ENCODE data around the gene CD109. TPM values are rescaled to one million over a fixed set of nuclear protein-coding genes. Genes with fewer than 3 reads are reported as not detected.
"Not testable (repeated sequence)": the region's sequence is repeated elsewhere in the genome, so short reads cannot be mapped to it uniquely, and the experiment has no call there.

The CD109 gene
- total RNA-seq, 4 donors from 2014 or later = 1.9 to 7.4 (median 4.8) TPM

- Histone ChIP-seq H3K4me1 (no peaks in the 10 kb centered on the region), H3K27me3 (no peaks in the 10 kb centered on the region), H3K27ac (no peak overlapping the region), H3K9me3 (no peaks in the 10 kb centered on the region), H3K4me3 (no peak overlapping the region), H3K36me3 (no peaks in the 10 kb centered on the region)
- WGBS, 2 donors (ENCODE audit: low coverage in 1 of 2) = 68 to 78% methylated on average over 2 of the region's 2 CpGs
- in situ Hi-C loops (cut with MboI; ENCODE audit: low pct_ligation_motif_present in 1 of 4, low pct_unique_long_range_greater_than_20kb in 1 of 4, low sequenced_read_pairs in 3 of 4) (no loop called here), intact Hi-C loops (cut with DNase I; ENCODE audit: low total_unique reads) (no loop called here)
- TF ChIP-seq EP300 (IDR thresholded peaks at IDR 0.05; ENCODE audit: low read depth) = no peak
- no peak for TF ChIP-seq POLR2A (IDR thresholded peaks at IDR 0.05)
- TF ChIP-seq POLR2AphosphoS5 (IDR thresholded peaks at IDR 0.05) = no peak
- no peak for TF ChIP-seq CTCF (IDR thresholded peaks at IDR 0.05)
- DNase-seq = no peak
Measured at GRCh38 chr6:73719046-73719445, 23.0 kb downstream of the CD109 start.

GRCh38 chr6:73722318-73723060 lies 26.5 kb downstream of the CD109 start:
- Histone ChIP-seq H3K4me1 (no peaks in the 10 kb centered on the region), H3K27me3 (no peaks in the 10 kb centered on the region), H3K9me3 (no peaks in the 10 kb centered on the region), H3K27ac (peak overlapping the region in 2 of 4 donors; percentile 9 to 29), H3K4me3 (no peak overlapping the region), H3K36me3 (no peaks in the 10 kb centered on the region)
- intact Hi-C loops (cut with DNase I; ENCODE audit: low total_unique reads) (no loop called here), in situ Hi-C loops (cut with MboI; ENCODE audit: low pct_ligation_motif_present in 1 of 4, low pct_unique_long_range_greater_than_20kb in 1 of 4, low sequenced_read_pairs in 3 of 4) (no loop called here)
- TF ChIP-seq EP300 (IDR thresholded peaks at IDR 0.05; ENCODE audit: low read depth) (no peak), CTCF (IDR thresholded peaks at IDR 0.05) (no peak), POLR2AphosphoS5 (IDR thresholded peaks at IDR 0.05) (no peak), POLR2A (IDR thresholded peaks at IDR 0.05) (no peak)
- no peak for DNase-seq
- WGBS, 2 donors (ENCODE audit: low coverage in 1 of 2) = 47 to 57% methylated on average over 5 to 9 of the region's 9 CpGs

GRCh38 chr6:73723480-73723879 lies 27.5 kb downstream of the CD109 start:
- H3K4me1 ChIP-seq; intact Hi-C loops (cut with DNase I; ENCODE audit: low total_unique reads); H3K9me3 ChIP-seq; H3K4me3 ChIP-seq; H3K27me3 ChIP-seq; H3K36me3 ChIP-seq; in situ Hi-C loops (cut with MboI; ENCODE audit: low pct_ligation_motif_present in 1 of 4, low pct_unique_long_range_greater_than_20kb in 1 of 4, low sequenced_read_pairs in 3 of 4); DNase-seq: not testable (repeated sequence)
- peak overlapping the region in 2 of 4 donors; percentile 9 to 29 for H3K27ac ChIP-seq
- WGBS, 2 donors (ENCODE audit: low coverage in 1 of 2) = 83 to 89% methylated on average over 2 of the region's 2 CpGs

GRCh38 chr6:73724389-73724788 lies 28.4 kb downstream of the CD109 start:
- WGBS, 2 donors (ENCODE audit: low coverage in 1 of 2) = 97 to 100% methylated on average over 2 to 3 of the region's 3 CpGs
- Histone ChIP-seq H3K4me3 (no peak overlapping the region), H3K27me3 (no peaks in the 10 kb centered on the region), H3K36me3 (no peaks in the 10 kb centered on the region), H3K9me3 (no peaks in the 10 kb centered on the region), H3K4me1 (no peaks in the 10 kb centered on the region), H3K27ac (no peak overlapping the region)
- TF ChIP-seq CTCF (IDR thresholded peaks at IDR 0.05) (no peak), EP300 (IDR thresholded peaks at IDR 0.05; ENCODE audit: low read depth) (no peak), POLR2AphosphoS5 (IDR thresholded peaks at IDR 0.05) (no peak), POLR2A (IDR thresholded peaks at IDR 0.05) (no peak)
- intact Hi-C loops (cut with DNase I; ENCODE audit: low total_unique reads) (no loop called here), in situ Hi-C loops (cut with MboI; ENCODE audit: low pct_ligation_motif_present in 1 of 4, low pct_unique_long_range_greater_than_20kb in 1 of 4, low sequenced_read_pairs in 3 of 4) (no loop called here)
- no peak for DNase-seq

- in situ Hi-C loops (cut with MboI; ENCODE audit: low pct_ligation_motif_present in 1 of 4, low pct_unique_long_range_greater_than_20kb in 1 of 4, low sequenced_read_pairs in 3 of 4) = loop anchor here in 2 of 4 donors (25.0 kb wide), 1 partner anchor 1487 kb away; the partner anchor contains the start of gene COL12A1 (in 2 of the 2)
Measured at GRCh38 chr6:73725192-73725591, 29.2 kb downstream of the CD109 start.

More at GRCh38 chr6:73725192-73725591, 29.2 kb downstream of the CD109 start:
- intact Hi-C loops (cut with DNase I; ENCODE audit: low total_unique reads); H3K9me3 ChIP-seq; H3K36me3 ChIP-seq; H3K27me3 ChIP-seq; H3K4me1 ChIP-seq; H3K4me3 ChIP-seq; H3K27ac ChIP-seq: not testable (repeated sequence)
- DNase-seq = peak; percentile 23
- 57 to 65% methylated on average over 5 to 8 of the region's 8 CpGs for WGBS, 2 donors (ENCODE audit: low coverage in 1 of 2)
